SIG-M5 (cell line): ENCODE data around the gene PAQR7.

Experiments used
- DNase-seq: peaks from one replicate; lab custom pipeline; 2025; lab: John Stamatoyannopoulos, UW

Gene PAQR7

DNA sequence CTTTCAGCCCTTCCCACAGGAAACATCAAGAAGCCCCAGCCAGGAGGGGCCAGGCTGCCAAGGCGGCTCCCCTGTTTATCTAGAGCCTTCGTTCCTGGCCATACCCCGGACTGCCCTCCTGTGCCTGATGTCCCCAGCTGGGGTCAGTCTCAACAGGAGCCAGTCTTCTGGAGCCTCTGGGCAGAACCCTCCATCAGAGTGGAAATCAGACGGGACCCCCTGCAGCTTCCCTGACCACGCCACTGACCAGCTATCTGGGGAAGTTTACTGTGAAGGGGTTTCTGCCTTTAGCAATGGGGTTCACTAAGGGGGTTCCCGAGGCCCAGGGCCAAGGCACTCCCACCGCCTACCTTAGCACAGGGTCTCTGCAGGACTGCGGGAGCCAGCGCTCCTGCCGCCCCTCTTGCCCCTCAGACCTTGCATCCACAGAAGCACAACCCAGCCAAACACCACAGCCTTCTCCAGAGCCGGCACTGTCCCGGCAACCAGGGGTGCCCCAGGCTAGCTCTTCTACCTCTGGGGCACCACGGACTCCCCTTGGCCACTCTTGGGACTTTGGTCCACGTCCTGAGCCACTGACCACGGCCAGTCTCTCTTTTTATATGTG is 59.3 kb downstream of the PAQR7 start:
- no peak for DNase-seq

DNA sequence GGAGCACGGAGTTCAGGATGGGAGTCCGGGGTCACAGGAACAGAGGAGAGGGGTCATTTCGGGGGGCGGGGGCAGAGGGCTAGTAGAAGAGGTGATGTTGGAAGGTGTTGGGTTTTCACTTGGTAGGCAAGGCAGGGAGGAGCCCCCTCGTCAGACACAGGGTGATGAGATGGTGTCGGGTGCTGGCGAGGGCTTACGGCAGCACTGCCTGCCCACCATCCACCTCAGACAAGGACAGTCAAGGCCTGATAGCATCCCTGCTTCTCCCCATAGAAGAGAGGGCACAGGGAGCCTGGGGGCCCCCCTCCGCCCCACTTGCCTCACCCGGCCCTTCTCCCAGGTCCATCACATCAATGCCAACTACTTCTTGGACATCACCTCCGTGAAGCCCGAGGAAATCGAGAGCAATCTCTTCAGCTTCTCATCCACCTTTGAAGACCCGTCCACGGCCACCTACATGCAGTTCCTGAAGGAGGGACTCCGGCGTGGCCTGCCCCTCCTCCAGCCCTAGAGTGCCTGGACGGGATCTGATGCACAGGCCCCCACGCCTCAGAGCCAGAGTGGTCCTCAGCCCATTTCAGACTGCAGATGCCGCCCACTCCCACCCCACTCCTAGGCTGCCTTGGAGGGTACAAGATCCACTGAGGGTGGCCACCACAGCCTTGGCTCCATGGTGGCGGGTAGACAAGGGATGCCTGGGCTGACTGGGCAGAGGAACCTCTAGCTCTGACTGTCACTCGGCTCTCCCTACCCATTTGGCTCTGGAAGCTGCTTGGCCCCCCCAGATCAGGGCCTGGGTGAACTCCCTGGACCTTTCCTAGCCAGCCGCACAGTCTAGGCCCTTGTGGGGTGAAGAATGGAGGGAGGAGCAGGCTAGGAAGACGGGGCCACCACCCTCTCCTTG is 60.0 kb downstream of the PAQR7 start:
- no peak for DNase-seq

DNA sequence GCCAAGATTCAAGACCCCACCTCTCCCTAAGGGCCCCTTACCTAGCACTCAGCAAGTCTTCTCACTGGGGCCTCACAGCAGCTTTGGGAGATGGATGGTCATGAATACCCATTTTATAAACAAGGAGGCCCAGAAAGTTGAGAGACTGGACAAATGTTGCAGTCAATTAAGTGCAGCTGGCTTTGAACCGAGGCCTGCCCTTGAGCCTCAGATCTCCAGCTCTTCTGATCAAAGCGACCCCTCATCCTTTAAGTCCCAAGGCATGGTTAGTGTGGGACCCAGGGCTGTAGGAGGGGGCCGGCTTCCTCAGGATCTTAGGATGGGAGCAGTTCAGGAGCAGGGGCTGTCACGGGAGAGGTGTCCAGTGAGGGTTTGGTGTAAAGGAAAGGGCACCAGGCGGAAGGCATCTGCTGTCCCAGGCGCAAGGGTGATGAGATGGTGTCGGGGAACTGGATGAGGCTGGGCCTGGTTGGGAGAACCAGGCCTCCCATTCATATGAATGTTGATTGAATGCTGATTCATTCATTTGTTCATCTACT is 60.9 kb downstream of the PAQR7 start:
- DNase-seq = no peak

DNA sequence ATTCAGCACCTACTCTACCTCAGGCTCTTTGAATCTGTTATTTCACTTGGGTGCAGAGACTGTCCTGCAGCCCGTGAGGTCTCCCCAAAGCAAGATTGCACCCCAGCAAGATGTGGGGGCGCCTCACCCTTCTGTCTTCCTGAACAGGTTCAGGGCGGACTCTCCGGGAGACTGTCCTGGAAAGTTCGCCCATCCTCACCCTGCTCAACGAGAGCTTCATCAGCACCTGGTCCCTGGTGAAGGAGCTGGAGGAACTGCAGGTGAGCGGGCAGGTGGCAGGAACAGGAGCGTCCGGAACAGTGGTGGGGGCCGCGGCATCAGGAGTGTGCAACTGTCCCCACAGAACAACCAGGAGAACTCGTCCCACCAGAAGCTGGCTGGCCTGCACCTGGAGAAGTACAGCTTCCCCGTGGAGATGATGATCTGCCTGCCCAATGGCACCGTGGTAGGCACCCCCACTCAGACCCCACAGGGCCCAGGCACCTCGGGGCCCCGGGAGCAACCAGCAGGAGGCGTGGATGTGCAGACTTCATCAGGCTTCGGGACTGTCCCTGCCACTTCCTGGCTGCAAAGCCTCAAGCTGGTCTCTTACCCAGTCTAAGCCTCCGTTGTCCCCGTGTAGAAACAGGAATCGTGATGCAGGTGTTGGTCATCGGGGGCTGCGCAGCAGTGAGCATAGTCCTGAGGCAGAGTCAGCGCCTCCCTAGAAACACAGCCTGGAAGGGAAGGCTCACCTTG is 61.6 kb downstream of the PAQR7 start:
- DNase-seq = no peak

DNA sequence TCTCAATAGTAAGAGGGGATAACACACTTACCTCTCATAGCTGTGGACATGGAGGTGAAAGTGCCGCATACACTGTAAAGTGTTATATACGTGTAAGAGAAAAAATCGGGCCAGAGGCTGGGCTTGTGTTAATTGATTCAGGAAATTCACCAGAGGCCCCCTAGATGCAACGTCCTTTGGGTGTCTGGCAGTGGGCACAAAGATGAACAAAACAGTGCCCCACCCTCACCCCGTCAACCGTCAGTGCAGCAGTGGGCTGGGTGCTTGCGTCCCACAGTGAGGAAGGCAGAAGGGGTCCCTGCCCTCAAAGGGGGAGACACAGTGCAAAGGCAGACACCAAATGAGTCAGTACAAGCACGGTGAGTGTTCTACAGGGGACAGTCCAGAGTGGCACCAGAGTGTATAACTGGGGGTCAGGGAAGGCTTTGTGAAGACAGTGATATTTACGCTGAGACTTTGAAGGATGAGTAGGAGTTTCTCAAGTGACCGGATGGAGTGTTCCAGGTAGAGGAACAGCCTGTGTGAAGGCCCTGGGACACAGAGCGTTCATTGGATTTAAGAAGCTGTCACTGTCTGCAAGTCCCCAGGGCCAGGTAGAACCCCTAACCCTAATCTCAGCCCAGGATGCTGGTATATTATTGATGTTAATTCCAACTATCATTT is 62.3 kb downstream of the PAQR7 start:
- no peak for DNase-seq
